BLaER1 (cell line): ENCODE measurements around the gene MMRN2.

Source experiments
- H3K27ac ChIP-seq: shearing (Covaris generic); formaldehyde crosslinking; 2 replicates; pipeline ENCODE4 v1.8.1; 2022
- H3K27me3 ChIP-seq: shearing (Covaris generic); formaldehyde crosslinking; 2 replicates; pipeline ENCODE4 v1.8.1; 2022
- H3K36me3 ChIP-seq: shearing (Covaris generic); formaldehyde crosslinking; 2 replicates; pipeline ENCODE4 v1.8.1; 2022
- H3K4me1 ChIP-seq: shearing (Covaris generic); formaldehyde crosslinking; 2 replicates; pipeline ENCODE4 v1.8.1; 2022
- H3K4me2 ChIP-seq: shearing (Covaris generic); formaldehyde crosslinking; 2 replicates; pipeline ENCODE4 v1.8.1; 2022
- H3K4me3 ChIP-seq: shearing (Covaris generic); formaldehyde crosslinking; 2 replicates; pipeline ENCODE4 v1.8.1; 2022
- H3K9ac ChIP-seq: shearing (Covaris generic); formaldehyde crosslinking; 2 replicates; pipeline ENCODE4 v1.8.1; 2022
- H3K9me3 ChIP-seq: shearing (Covaris generic); formaldehyde crosslinking; 2 replicates; pipeline ENCODE4 v1.8.1; 2022
- H4K20me1 ChIP-seq: shearing (Covaris generic); formaldehyde crosslinking; 2 replicates; pipeline ENCODE4 v1.8.1; 2022
- Cebpa-rat ChIP-seq: shearing (Covaris generic); IDR thresholded peaks from 2 replicates; pipeline ENCODE4 v1.8.1; 2022

The MMRN2 gene

GRCh38 chr10:86962981-86963310 lies 5.5 kb upstream of the MMRN2 start:
- peaks cover 6% of the 10 kb centered on the region for H3K27me3 ChIP-seq
- peaks cover 27% of the 10 kb centered on the region for H3K4me1 ChIP-seq
- no peak overlapping the region for H3K9ac ChIP-seq
- H4K20me1 ChIP-seq = no peaks in the 10 kb centered on the region
- no peak for TF ChIP-seq Cebpa-rat
- H3K4me2 ChIP-seq = no peak overlapping the region
- no peaks in the 10 kb centered on the region for H3K36me3 ChIP-seq
- H3K9me3 ChIP-seq = no peaks in the 10 kb centered on the region
- no peak overlapping the region for H3K27ac ChIP-seq
- H3K4me3 ChIP-seq = no peak overlapping the region

DNA sequence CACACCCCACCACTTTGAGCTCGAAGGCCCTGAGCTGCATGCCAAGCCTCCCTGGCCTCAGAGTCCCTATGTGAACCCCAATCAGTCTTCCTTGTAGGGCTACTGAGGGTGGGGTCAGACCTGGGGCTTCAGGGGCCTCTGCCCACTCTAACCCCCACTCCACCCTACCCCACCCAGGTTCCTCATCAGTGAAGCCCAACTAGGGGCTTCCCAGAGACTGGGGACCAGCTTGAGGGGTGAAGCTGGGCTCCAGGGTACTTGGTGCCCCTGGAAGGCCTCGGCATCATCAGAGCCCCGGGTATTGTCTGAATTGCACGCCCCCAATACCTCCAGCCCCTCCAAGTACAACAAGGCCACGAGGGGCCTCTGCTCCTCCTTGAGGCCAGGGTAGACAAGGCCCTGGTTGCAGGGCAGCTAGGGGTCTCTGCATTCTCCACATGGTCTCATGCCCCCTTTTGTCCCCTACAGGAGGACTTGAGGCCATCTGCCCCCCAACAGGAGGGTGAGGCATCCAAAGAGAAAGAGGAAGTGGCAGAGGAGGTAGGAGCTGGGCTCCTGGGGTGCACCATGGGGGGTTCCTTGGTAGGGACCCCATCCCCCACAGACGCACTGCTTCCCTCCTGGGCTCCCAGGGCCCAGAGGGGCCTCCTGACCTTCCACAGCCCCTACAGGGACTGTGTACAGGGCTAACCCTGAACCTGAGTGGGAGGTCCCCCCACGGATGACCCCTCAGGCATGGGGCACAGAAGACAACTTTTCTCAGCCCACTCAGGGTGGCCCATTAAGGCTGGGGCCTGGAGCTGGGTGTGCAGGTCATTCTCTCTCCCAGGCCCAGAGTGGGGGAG lies 4.9 kb upstream of the MMRN2 start:
- Histone ChIP-seq H3K9me3 (no peaks in the 10 kb centered on the region), H3K27me3 (no peaks in the 10 kb centered on the region), H3K9ac (no peak overlapping the region), H3K36me3 (no peaks in the 10 kb centered on the region), H4K20me1 (no peaks in the 10 kb centered on the region), H3K27ac (no peak overlapping the region), H3K4me1 (peaks cover 33% of the 10 kb centered on the region), H3K4me3 (no peak overlapping the region), H3K4me2 (no peak overlapping the region)
- TF ChIP-seq Cebpa-rat = no peak

GRCh38 chr10:86961481-86962091 lies 4.2 kb upstream of the MMRN2 start:
- H3K27me3 ChIP-seq = no peaks in the 10 kb centered on the region
- TF ChIP-seq Cebpa-rat = no peak
- H4K20me1 ChIP-seq = no peaks in the 10 kb centered on the region
- no peaks in the 10 kb centered on the region for H3K9me3 ChIP-seq
- no peak overlapping the region for H3K4me2 ChIP-seq
- peaks cover 34% of the 10 kb centered on the region for H3K4me1 ChIP-seq
- H3K9ac ChIP-seq = no peak overlapping the region
- no peaks in the 10 kb centered on the region for H3K36me3 ChIP-seq
- H3K4me3 ChIP-seq = no peak overlapping the region
- no peak overlapping the region for H3K27ac ChIP-seq

DNA sequence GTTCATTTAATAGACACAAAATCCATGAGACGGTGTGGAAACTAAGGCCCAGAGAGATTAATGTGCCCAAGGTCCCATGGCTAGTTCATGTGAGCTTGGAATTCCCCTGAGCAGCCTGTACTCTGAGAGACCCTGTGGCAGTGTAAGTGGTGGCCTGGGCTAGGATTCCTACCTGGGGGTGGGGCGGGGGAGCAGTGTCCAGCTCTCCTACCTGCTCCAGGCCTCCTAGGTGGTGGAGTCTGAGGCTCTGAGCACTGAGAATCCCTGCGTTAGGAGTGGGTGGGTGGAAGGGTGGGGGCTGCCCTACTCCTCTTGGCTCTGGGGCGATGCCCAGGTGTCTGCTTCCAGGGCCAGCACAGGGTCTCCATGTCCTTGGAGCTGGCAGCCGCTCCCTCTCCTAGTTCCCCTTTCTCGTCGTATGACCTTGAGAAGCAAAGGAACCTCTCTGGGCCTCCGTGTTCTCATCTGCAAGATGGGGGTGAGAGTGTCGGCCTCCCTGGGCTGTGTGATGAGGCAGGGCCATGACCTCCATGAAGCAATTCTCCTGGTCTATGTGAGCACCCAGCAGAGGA lies 3.5 kb upstream of the MMRN2 start:
- no peak for TF ChIP-seq Cebpa-rat
- H3K9ac ChIP-seq = no peak overlapping the region
- H3K27me3 ChIP-seq = no peaks in the 10 kb centered on the region
- no peaks in the 10 kb centered on the region for H3K9me3 ChIP-seq
- H3K36me3 ChIP-seq = no peaks in the 10 kb centered on the region
- H4K20me1 ChIP-seq = no peaks in the 10 kb centered on the region
- H3K27ac ChIP-seq = no peak overlapping the region
- H3K4me3 ChIP-seq = no peak overlapping the region
- H3K4me2 ChIP-seq = no peak overlapping the region
- H3K4me1 ChIP-seq = peaks cover 28% of the 10 kb centered on the region

DNA sequence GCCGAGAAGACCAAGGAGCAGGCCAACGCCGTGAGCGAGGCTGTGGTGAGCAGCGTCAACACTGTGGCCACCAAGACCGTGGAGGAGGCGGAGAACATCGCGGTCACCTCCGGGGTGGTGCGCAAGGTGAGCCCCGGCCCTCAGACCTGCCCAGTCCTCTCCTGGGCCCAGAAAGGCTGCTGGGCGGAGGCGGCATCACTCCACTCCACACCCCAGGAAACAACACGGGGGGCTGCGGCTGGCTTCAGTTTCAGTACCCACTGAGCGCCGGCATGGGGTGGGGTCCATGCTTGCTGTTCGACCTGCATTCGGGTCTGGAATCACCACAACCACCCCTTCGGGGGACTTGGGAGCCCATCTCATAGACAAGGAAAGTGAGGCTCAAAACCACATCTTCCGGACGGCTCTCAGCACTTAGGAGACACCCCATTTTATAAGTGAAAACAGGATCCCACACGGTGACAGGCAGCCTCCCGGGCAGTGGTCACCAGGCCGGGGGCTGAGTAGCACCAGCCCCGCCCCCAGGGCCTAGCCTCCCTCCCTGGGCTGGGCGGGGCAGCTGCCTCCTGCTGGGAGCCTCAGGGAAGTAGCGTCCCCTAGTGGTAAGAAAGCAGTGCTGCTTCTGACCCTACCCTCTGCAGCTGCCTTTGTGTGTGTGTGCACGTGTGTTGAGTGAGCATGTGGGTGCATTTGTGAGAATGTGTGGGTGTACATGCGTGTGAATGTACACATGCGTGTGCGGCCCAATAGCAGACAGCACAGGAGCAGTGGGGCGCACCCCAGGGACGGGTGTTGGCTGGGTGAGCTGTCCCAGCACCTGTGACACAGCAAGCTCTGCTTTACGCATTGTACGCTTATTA lies 2.8 kb upstream of the MMRN2 start:
- no peak overlapping the region for H3K4me2 ChIP-seq
- H3K9ac ChIP-seq = no peak overlapping the region
- no peaks in the 10 kb centered on the region for H4K20me1 ChIP-seq
- H3K4me3 ChIP-seq = no peak overlapping the region
- no peak overlapping the region for H3K27ac ChIP-seq
- TF ChIP-seq Cebpa-rat = no peak
- peaks cover 28% of the 10 kb centered on the region for H3K4me1 ChIP-seq
- H3K9me3 ChIP-seq = no peaks in the 10 kb centered on the region
- no peaks in the 10 kb centered on the region for H3K27me3 ChIP-seq
- H3K36me3 ChIP-seq = no peaks in the 10 kb centered on the region

GRCh38 chr10:86959737-86960002 lies 2.3 kb upstream of the MMRN2 start:
- no peak overlapping the region for H3K4me2 ChIP-seq
- no peaks in the 10 kb centered on the region for H3K27me3 ChIP-seq
- no peaks in the 10 kb centered on the region for H4K20me1 ChIP-seq
- peaks cover 27% of the 10 kb centered on the region for H3K4me1 ChIP-seq
- no peak overlapping the region for H3K4me3 ChIP-seq
- no peaks in the 10 kb centered on the region for H3K9me3 ChIP-seq
- TF ChIP-seq Cebpa-rat = no peak
- no peak overlapping the region for H3K9ac ChIP-seq
- H3K36me3 ChIP-seq = no peaks in the 10 kb centered on the region
- no peak overlapping the region for H3K27ac ChIP-seq

DNA sequence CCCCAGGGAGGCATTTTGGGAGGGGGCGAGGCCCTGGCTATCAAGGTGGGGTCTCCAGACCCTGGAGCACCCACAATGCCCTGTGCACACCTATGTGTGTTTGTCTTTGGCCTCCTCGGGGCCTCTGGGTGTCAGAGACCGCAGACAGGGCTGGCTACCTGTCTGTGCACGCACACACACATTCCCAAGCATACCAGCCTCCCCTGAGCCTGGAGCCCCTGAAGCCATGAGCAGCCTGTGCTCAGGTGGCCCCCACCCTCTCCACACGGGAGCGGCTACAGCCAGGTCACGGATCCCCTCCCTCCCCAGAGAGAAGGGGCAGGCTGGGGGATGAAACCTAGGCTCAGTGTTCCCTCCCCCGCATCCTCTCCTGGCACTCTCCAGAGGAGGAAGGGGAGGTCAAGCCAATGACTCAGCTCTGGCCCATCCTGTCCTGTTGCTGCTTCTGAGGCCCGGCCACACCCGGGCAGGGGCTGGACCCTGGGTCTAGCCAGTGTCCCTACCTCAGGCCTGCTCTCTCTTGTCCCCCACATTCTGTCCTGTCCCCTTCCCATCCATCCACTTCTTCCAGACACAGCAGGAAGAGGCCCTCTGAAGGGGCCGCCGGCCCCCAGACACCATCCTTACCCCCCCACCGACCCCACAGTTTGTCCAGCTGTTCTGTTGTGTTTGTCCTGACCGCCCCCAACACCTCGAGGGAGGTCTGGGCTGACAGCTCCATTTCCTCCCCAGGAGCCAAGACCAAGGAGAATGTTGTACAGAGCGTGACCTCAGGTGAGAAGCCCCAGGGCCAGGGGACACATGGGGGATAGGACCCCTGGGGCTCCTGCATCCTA lies 1.7 kb upstream of the MMRN2 start:
- Histone ChIP-seq H3K9ac (no peak overlapping the region), H3K4me2 (no peak overlapping the region), H3K27ac (no peak overlapping the region)

DNA sequence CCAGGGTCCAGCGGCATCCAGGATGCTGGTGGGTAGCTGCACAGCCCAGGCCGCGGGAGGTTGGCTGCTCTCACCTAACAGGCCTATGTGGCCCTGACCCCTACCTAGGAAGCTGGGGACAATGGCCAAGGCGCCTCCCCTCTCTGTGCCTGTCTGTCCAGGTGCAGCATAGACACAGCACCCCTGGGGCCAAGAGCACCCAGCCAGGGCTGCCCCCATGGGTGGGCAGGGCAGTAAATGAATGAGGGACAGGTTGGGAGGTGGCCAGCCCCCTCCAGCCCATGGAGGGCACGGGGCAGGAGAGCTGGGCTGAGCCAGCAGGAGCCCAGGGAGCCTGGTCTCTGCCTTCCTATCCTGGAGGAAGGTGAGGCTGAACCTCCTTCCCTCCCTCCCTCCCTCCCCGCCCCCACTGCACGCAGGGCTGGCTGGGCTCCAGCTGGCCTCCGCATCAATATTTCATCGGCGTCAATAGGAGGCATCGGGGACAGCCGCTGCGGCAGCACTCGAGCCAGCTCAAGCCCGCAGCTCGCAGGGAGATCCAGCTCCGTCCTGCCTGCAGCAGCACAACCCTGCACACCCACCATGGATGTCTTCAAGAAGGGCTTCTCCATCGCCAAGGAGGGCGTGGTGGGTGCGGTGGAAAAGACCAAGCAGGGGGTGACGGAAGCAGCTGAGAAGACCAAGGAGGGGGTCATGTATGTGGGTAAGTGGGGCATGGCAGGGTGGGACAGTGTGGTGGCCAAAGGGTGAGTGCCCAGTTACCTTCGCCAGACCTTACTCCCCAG lies 893 bp upstream of the MMRN2 start, which contains the start of gene SNCG:
TSS of gene SNCG (plus strand) at position 484 of the 785 bp plus-strand sequence. CDS start at position 583, 99 bp downstream.
- Histone ChIP-seq H3K4me1 (peaks cover 16% of the 10 kb centered on the region), H3K27me3 (no peaks in the 10 kb centered on the region), H3K27ac (peak within 1 kb of the TSS; percentile 55; the same call in 1 of the 2 replicates), H3K9me3 (peaks cover 6% of the 10 kb centered on the region), H3K4me3 (no peak within 1 kb of the TSS), H3K4me2 (peak within 1 kb of the TSS; percentile 63), H3K9ac (0 out of 2 replicates have a peak within 1 kb of the TSS, but pooled peaks have one; percentile 19), H4K20me1 (no peaks in the 10 kb centered on the region), H3K36me3 (no peaks in the 10 kb centered on the region)
- TF ChIP-seq Cebpa-rat = no peak

More for the DNA sequence above, 1.7 kb upstream of the MMRN2 start:
- Histone ChIP-seq H3K36me3 (no peaks in the 10 kb centered on the region), H3K27me3 (no peaks in the 10 kb centered on the region), H3K4me3 (no peak overlapping the region), H3K4me1 (peaks cover 21% of the 10 kb centered on the region), H4K20me1 (no peaks in the 10 kb centered on the region), H3K9me3 (no peaks in the 10 kb centered on the region)
- TF ChIP-seq Cebpa-rat = no peak
